HG03045 (cell line): ENCODE data around the gene URM1.

Experiments used
- ATAC-seq: cut with Tn5 transposase; IDR thresholded peaks from one replicate; pipeline ENCODE4 v1.9.1; 2021; ENCODE audit warnings: mild to moderate bottlenecking, moderate library complexity; ENCODE audit not compliant: unreplicated experiment

The URM1 gene

DNA sequence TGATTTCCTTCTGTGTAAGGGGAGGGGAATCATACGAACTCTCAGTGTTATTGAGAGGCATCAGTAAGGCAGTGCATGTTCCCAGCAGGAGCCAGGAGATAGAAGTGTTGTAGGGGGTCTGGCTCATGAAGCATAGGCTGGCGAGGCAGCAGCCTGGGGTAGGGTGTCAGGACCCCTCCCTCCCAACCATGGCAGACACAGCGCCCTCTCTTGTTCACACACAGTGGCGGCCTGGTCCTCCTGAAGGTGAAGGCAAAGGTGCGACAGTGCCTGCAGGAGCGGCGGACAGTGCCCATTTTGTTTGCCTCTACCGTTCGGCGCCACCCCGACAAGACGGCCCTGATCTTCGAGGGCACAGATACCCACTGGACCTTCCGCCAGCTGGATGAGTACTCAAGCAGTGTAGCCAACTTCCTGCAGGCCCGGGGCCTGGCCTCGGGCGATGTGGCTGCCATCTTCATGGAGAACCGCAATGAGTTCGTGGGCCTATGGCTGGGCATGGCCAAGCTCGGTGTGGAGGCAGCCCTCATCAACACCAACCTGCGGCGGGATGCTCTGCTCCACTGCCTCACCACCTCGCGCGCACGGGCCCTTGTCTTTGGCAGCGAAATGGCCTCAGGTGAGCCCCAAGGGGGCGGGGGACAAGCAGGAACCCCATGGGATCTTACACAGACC lies 26.1 kb upstream of the URM1 start:
- ATAC-seq: no peak

DNA sequence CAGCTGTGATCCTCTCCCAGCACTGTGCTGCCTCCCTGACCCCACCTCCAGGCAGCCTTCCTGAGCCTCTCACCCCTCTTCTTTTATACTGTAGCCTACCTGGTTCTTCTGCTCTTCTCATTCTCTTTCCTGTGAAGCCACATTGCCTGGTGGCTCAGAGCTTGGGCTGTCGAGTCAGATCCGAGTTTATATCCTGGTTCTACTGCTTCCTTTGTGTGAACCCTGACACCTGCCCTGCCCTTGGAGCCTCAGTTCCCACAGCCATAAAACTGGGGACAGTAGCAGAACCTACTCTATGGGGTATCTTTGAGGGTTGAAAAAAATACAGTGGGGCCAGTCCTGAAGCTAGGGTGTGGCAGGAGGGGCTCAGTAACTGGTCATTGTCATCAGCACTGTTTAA lies 22.0 kb upstream of the URM1 start:
- no peak for ATAC-seq

DNA sequence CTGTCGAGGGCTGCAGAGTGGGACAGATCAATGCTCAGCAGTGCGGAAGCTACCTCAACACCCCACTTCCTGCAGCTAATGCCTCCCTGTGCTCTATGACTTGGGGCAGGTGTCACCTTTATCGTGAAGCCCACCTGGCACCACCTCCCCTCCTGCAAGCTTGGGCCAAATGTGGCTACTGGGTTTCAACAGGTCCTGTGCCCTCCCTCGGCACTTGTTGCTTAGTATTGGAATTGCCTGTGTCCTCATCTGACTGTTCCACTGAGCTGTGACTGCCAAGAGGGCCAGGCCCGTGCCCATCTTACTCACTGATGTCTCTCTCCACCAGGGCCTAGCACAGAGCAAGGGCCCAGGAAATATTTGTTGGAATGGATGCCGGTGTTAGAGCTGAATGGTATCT lies 21.4 kb upstream of the URM1 start:
- no peak for ATAC-seq

DNA sequence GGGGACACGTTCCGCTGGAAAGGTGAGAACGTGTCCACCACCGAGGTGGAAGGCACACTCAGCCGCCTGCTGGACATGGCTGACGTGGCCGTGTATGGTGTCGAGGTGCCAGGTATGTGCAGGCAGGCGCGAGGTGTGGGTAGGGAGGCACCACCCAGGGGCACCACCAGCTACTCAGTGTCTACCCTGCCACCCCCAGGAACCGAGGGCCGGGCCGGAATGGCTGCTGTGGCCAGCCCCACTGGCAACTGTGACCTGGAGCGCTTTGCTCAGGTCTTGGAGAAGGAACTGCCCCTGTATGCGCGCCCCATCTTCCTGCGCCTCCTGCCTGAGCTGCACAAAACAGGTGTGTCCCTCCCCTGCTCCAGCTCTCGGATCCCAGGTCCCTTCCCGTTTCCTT lies 15.7 kb upstream of the URM1 start:
- ATAC-seq: no peak

DNA sequence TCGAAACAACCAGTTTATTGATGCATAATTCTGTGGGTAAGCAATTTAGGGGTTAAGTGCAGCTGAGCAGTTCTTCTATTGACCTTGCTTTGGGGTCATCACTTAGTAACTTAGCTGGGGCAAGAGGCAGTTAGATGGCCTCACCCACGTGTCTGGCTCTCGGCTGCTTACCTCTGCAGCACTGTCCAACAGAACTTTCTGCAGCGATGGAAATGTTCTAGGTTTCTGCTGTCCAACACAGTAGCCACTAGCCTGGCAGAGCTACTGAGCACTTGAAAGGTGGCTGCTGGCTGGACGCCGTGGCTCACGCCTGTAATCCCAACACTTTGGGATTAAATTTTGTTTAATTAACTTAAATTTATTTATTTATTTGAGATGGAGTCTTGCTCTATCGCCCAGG lies 13.1 kb upstream of the URM1 start:
- ATAC-seq: no peak

DNA sequence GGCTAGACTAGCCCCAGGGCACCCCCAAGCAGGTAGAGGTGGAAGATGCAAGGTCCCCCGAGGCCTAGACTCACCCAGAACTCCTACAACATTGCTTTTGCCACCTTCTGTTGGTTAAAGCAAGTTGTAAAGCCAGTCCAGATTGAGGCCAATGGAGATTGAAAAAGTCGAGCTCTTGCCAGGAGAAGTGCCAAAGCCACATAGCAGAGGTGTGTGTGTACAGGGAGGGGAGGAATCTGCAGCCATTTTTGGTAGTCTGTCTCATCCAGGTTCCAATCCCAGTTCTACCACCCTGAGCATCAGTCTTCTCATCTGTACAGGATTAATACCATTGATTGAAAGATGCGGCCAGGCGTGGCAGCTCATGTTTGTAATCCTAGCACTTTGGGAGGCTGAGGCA lies 12.3 kb upstream of the URM1 start:
- ATAC-seq: no peak

DNA sequence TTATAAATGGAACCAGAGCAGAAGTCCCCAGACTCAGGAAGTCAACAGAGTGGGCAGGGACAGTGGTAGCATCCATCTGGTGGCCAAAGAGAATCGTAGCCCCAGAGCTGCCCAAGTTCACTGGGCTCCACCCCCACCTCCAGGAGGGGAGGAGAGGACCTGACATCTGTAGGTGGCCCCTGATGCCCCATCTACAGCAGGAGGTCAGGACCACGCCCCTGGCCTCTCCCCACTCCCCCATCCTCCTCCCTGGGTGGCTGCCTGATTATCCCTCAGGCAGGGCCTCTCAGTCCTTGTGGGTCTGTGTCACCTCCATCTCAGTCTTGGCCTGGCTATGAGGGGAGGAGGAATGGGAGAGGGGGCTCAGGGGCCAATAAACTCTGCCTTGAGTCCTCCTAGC lies 10.3 kb upstream of the URM1 start:
- no peak for ATAC-seq

DNA sequence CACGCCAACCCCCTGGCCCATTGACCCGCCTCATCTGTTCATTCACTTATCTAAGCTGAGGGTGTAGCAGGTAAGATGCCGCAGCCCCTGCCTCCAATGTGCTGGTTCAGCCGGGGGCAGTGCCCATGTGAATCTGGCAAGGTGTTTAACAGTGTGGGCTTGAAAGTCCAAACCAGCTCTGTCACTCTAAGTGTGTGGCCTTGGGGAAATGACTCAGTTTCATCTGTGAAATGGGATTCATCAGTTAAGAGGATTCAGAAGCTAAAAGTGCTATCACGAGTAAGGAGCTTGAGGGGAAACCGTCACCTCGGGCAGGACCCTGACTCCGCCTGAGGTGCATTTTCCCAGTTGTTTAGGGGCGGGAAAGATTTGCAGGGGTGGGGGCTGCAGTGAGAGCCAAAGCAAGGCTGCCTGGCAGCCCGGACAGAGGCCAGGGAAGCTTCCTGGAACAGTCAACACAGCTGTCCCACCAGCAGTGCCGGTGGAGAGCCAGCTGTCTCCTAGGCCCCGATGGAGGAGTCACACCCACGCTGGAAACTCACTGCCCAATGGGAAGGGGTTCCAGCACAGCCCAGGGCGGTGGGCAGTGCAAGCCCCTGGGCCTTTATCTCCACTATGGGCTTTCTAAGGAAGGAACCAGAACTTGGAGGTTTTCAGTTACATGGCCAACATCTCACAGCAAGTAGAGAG lies 9.7 kb upstream of the URM1 start:
- ATAC-seq: no peak

DNA sequence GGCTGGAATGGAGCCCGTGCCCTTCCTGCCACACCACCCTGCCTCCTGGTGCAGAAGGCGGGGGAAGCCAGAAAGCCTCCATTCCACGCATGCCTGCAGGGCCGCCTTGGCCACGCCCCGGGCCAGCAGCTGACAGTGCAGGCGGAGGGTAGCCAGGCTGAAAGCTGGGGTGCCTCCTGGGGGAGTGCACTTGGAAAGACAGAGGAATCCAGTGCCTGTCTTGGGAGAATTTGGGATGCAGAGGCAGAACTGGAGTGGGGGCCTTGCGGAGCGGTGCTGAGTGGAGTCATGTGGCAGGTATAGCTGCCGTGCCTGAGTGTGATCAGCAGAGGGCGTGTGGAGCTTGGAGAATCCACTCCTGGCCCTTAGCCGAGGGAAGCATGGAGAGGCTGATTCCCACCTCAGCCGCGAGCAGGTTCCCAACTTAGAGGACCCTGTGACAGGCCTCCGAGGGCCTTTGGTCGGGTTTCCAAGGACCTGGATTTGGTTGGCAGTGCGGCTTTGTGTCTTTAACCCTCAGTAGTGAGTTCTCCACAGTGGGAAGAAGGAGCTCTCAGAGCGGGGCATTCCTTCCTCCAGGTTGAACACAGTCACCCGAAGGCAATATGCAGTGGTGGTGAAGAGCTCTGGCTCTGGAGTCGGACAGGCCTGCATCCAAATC lies 9.1 kb upstream of the URM1 start:
- ATAC-seq: peak; percentile 66

DNA sequence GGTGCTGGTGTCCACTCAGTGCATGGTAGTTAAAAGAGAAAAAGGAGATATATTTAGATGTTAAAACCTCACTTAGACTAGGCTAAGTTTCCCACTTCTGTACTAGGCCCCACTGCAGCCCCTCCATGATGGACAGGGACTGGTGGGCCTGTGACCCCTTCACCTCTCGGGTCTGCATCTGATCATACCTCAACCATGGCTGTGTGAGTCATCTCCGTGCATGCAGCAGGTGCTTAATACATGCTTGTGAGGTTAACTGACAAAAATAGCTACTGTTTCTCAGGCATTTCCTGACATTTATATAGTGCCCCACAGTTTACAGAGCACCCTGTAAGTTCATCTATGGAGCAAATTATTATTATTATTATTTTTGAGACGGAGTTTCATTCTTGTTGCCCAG lies 8.4 kb upstream of the URM1 start:
- no peak for ATAC-seq

DNA sequence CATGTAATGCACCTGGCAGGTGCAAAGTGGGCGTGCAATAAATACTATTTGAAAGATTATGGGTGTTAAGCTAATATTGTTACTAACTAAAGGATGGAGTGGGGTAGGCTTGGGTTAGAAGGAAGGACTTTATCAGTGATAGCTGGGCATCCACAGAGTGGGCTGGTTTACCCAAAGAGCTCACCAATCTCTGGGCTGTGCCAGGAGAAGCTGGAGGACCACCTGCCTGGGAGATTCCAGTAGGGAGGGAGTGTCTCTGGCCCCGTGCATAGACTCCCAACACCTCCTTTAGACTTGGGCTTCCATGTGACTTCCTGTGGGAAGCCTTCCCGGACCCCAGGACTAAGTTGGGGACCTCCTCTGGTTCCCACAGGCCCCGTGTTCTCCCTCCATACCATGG lies 5.6 kb upstream of the URM1 start:
- no peak for ATAC-seq

DNA sequence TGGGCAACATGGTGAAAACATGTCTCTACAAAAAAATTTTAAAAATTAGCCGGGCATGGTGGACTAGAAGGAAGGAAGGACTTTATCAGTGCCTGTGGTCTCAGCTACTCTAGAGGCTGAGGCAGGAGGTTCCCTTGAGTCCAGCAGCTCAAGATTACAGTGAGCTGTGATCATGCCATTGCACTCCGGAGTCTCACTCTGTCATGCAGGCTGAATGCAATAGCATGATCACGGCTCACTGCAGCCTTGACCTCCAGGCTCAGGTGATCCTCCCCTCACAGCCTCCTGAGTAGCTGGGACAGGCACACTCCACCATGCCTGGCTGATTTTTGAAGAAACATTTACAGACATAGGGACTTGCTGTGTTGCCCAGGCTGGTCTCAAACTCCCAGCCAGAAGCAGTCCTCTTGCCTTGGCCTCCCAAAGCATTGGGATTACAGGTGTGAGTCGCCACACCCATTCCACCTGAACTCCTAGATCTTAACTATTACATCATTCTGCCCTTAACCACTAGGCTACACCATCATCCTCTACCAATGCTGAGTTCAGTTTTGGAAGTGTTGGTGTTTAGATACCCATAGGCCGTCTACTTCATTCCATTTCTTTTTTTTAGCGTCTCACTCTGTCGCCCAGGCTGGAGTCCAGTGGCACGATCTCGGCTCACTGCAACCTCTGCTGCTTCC lies 2.0 kb upstream of the URM1 start:
- ATAC-seq: no peak

DNA sequence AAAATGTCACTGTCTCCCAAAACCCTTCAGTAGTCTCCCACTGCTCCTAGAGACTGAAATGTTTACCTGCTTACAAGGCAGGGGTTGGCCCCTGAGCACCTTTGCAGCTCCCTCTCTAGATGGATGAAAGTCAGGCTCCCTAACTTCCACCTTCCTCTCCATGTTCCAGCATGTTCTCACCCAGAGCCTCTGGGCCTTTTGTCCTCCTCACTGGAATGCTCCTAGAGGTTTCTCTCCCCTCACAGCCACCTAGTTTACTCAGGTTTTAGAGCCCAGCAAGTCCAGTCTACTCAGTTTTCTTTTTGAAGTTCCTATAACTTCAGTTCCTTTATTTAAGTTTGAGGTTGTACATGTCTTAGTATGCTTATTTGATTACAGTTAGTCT lies 815 bp upstream of the URM1 start:
- ATAC-seq: no peak

DNA sequence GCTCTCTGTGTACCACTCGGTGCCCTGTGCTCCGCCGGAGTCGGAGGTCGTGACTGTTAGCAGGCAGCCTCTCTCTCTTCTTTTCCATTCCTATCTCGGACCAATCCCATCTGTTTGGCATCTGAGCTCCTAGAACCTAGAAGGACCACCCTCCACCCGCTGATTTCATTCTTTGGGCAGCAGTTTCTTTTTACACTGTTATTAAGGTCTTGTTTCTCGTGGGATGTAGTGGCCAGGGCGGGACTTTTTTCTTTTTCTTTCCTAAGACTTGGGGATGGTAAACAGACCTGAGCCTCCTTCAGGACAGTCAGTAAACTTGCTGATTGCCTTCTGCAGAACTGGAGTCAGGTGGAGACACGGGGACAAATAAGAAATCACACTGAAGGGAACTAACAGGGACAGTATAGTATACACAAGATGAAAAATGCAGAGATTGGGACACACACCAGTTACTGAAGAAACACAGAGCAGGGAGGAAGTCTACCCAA lies 500 bp downstream of the URM1 start:
- ATAC-seq: no peak

DNA sequence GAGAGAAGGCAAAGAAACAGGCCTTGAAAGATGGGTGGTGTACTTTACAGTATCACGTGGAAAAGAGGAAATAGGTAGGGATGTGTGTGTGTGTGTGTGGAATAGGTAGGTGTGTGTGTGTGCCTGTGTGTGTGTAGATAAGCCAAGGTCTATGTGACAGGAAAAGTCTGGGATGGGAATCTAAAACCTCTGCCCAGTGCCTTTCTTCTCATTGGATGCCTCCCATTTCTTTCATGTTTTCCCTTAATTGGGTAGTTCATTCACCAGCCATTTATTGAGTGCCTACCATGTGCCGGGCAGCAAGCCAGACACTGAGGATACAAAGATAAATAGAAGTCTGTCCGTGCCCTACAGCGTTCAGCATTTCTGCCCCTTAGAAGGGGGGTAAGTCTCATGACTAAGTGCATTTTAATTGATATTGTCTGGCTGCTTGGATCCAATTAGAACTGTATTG lies 1.0 kb downstream of the URM1 start:
- no peak for ATAC-seq

DNA sequence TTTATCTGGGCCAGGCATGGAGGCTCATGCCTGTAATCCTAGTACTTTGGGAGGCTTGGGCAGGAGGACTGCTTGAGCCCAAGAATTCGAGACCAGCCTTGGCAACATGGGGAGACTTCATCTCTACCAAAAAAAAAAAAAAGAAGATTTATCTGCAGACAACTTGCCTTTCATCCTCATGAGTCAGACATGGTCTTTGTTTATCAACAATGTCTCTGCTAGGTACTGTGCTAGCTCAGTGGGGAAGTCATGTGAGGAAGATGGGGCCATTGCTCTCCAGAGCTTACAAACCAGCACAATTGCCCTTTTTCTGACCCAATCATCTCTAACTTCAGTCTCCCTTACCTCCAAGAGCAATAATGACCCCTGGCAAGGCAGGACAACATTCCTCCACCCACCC lies 1.6 kb downstream of the URM1 start:
- ATAC-seq: no peak

DNA sequence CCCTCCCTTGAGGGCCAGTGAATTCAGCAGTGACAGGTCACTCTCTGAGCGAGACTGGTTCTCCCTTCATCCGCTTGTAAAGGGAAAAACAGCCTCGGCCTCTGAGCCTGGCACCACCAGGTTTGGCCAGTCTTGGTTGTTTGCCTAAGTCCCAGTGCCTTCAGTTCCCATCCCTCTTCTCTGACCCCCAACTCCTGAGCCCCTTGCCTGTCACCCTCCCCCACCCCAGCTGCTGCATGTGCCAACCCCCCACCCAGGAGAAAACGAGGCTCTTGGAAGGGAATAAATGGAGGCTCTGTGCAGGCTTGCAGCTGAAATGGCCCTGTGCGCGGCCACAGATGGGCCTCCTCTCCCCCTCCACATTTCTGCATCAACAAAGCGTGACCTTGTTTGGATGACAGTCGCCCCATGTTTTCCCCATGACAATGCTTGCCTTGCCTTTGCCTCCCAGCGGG lies 3.1 kb downstream of the URM1 start:
- ATAC-seq: no peak

DNA sequence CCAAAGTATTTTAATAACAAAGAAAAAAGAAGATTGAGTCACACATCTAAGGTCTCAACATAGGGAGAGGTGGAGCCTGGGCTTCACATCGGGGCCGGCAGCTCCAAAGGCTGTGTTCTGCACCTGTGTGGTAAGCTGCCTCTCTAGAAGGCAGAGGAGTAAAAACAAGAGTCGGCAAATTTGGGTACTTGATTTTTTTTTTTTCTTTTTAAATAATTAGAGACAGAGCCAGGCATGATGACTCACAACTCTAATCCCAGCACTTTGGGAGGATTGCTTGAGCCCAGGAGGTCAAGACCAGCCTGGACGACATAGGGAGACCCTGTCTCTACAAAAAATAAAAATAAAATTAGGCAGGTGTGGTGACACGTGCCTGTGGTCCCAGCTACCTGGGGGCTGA lies 4.7 kb downstream of the URM1 start:
- no peak for ATAC-seq

DNA sequence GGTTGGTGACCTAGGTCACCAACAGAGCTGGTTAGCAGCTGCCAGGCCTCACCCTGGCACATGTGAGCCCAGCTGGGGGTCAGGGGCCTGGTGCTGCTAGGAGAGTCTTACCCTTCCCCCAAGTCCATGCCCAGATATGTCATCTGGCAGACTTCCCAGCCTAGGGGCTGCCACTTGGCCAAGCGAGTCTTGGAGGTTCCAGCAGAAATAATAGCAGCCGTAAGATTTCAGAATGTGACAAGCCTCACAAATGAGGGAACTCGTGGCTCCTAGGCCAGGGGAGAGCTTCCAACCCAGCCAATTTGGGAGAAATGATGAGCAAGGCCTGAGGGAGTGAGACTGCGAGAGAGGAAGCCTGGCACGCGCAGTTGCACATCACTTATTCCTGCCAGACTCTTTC lies 11.1 kb downstream of the URM1 start:
- no peak for ATAC-seq

DNA sequence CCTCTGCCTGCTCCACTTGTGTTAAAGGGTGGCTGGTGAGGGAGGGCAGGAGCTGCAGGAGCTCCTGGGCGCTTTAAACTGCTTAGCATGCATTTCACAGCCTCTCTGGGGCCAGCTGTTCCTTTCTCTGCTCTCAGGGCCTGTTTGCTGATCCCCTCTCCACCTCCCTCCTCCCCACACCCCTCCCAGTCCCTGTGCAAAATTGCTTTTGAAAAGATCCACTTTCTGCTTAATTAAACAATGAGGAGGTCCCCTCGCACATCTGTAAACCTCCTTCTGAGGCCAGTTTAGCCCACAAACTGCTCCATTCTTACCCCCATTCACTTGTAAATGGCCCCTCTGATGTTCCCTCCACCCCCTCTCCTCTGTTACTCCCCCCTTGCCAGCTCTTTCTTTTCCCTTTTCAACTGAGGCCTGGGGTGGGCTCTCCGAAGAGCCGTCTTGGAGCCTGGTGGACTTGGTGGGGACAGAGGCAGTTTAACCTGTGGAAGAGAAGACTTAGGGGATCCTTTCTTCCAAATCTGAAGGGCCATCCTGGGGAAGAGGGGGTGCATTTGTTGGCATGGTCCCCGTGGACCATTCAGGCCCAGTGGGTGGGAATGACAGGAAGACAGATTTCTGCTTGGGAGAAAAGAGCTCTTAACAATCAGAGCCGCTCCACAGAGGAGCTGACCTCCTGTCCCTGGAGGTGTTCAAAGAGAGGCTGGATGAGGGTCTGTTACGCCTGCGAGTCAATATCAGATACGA lies 12.0 kb downstream of the URM1 start:
- ATAC-seq: no peak

DNA sequence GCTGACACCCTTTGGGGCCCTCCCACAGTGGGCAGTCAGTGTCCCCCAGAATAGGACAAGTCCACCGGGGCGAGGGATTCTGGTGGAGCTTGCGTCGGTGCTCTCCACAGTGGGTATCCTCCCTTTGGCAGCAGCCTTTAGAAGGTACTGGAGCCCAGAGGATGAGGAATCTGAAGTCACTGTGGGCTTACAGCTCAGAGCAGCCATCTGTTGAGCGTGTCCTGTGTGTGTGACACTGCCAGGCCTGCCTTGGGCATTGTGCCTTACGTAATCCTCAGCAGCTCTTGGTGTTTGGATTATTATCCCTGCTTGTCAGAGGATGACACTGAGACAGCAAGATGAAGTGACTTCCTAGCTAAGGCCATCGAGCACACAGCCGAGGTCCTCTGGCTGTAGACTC lies 12.6 kb downstream of the URM1 start:
- ATAC-seq: no peak
